ENCODE results near the gene FAM83G. TPM values are rescaled to one million over a fixed set of nuclear protein-coding genes. Genes with fewer than 3 reads are reported as not detected.

Gene FAM83G
- total RNA-seq, 1 donor from 2014 or later: 11.2 TPM

GRCh38 chr17:18971801-18972200 lies 32.8 kb downstream of the FAM83G start:
- Histone ChIP-seq H3K27ac (no peak overlapping the region), H3K27me3 (no peaks in the 10 kb centered on the region), H3K4me1 (peaks cover 0 to 4% of the 10 kb centered on the region in 2 donors), H3K36me3 (peaks cover under 1 to 11% of the 10 kb centered on the region in 2 donors), H3K4me3 (no peak overlapping the region), H3K9me3 (no peaks in the 10 kb centered on the region)
- no peak for TF ChIP-seq CTCF (IDR thresholded peaks at IDR 0.05)
- DNase-seq (ENCODE audit: low spot score in 2 of 2): no peak
- intact Hi-C loops (cut with DNase I): no loop called here

GRCh38 chr17:18970582-18971480 lies 33.7 kb downstream of the FAM83G start:
- intact Hi-C loops (cut with DNase I): no loop called here
- no peak for DNase-seq (ENCODE audit: low spot score in 2 of 2)
- no peaks in the 10 kb centered on the region for H3K27me3 ChIP-seq
- H3K36me3 ChIP-seq: peaks cover 0 to 6% of the 10 kb centered on the region in 2 donors
- H3K27ac ChIP-seq: no peak overlapping the region
- H3K4me1 ChIP-seq: peaks cover 0 to 4% of the 10 kb centered on the region in 2 donors
- no peak overlapping the region for H3K4me3 ChIP-seq
- TF ChIP-seq CTCF (IDR thresholded peaks at IDR 0.05): no peak
- no peaks in the 10 kb centered on the region for H3K9me3 ChIP-seq

- Histone ChIP-seq H3K36me3 (peaks cover 0 to 6% of the 10 kb centered on the region in 2 donors), H3K4me3 (no peak overlapping the region), H3K9me3 (no peaks in the 10 kb centered on the region), H3K27me3 (no peaks in the 10 kb centered on the region), H3K4me1 (peaks cover 0 to 4% of the 10 kb centered on the region in 2 donors), H3K27ac (no peak overlapping the region)
- TF ChIP-seq CTCF (IDR thresholded peaks at IDR 0.05): no peak
- no peak for DNase-seq (ENCODE audit: low spot score in 2 of 2)
- intact Hi-C loops (cut with DNase I): no loop called here
These were observed 35.3 kb downstream of the FAM83G start for GRCh38 chr17:18968945-18969887.

GRCh38 chr17:18968345-18968744 lies 36.2 kb downstream of the FAM83G start:
- DNase-seq (ENCODE audit: low spot score in 2 of 2): no peak
- intact Hi-C loops (cut with DNase I): no loop called here
- Histone ChIP-seq H3K4me3 (no peak overlapping the region), H3K4me1 (peaks cover 0 to 4% of the 10 kb centered on the region in 2 donors), H3K36me3 (peaks cover 0 to 6% of the 10 kb centered on the region in 2 donors), H3K27ac (no peak overlapping the region), H3K27me3 (no peaks in the 10 kb centered on the region), H3K9me3 (no peaks in the 10 kb centered on the region)
- no peak for TF ChIP-seq CTCF (IDR thresholded peaks at IDR 0.05)

GRCh38 chr17:18967916-18968315 lies 36.6 kb downstream of the FAM83G start:
- Histone ChIP-seq H3K4me1 (peaks cover 0 to 4% of the 10 kb centered on the region in 2 donors), H3K9me3 (no peaks in the 10 kb centered on the region), H3K27me3 (no peaks in the 10 kb centered on the region), H3K4me3 (no peak overlapping the region), H3K27ac (no peak overlapping the region), H3K36me3 (peaks cover 0 to 6% of the 10 kb centered on the region in 2 donors)
- no peak for DNase-seq (ENCODE audit: low spot score in 2 of 2)
- no peak for TF ChIP-seq CTCF (IDR thresholded peaks at IDR 0.05)
- intact Hi-C loops (cut with DNase I): no loop called here

Data from ascending aorta (tissue), 2 donors.